HUES48 (cell line): Measurements from ENCODE around the gene EVI2B.
"Not testable (repeated sequence)": the region's sequence is repeated elsewhere in the genome, so short reads cannot be mapped to it uniquely, and the experiment has no call there.

Source experiments
- H3K27ac ChIP-seq: one replicate; pipeline ENCODE4 v1.7.0; 2013; ENCODE audit warnings: low read depth, low read length, inconsistent platforms
- H3K27me3 ChIP-seq: 2 replicates; pipeline ENCODE4 v1.6.1; 2013; ENCODE audit warnings: mild to moderate bottlenecking, low read length; ENCODE audit not compliant: control insufficient read depth, insufficient read depth
- H3K36me3 ChIP-seq: 2 replicates; pipeline ENCODE4 v1.6.1; 2013; ENCODE audit warnings: low read length; ENCODE audit not compliant: control insufficient read depth, insufficient read depth
- H3K4me1 ChIP-seq: 2 replicates; pipeline ENCODE4 v1.6.1; 2013; ENCODE audit warnings: mild to moderate bottlenecking, low read length; ENCODE audit not compliant: control insufficient read depth, insufficient read depth
- H3K4me3 ChIP-seq: 2 replicates; pipeline ENCODE4 v1.5.1; 2013; ENCODE audit warnings: mild to moderate bottlenecking, low read depth, low read length
- H3K9ac ChIP-seq: 2 replicates; pipeline ENCODE4 v1.6.1; 2013; ENCODE audit warnings: mild to moderate bottlenecking, low read depth, low read length, moderate library complexity
- H3K9me3 ChIP-seq: 2 replicates; pipeline ENCODE4 v1.6.1; 2013; ENCODE audit warnings: low read length; ENCODE audit not compliant: control insufficient read depth, insufficient read depth

Gene EVI2B

DNA sequence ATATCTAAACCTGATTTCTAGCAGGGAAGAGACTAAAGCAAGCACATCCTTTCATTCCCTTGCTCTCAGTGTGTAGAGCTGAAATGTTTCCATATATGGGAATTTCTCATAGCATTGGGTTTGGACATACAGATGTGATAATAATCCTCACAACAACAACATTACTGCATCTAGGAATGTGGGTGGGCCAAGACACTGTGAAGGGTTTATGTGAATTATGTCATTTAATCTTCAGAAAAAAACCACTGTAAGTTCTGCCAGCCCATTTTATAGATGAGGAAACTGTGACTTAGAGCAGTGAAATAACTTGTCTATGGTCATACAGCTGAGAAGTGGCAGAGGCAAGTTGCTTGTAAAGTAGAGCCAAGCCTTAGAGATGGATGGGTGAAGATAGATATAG is 22.0 kb downstream of the EVI2B start:
- no peak overlapping the region for H3K4me3 ChIP-seq
- no peak overlapping the region for H3K9ac ChIP-seq
- no peaks in the 10 kb centered on the region for H3K36me3 ChIP-seq
- H3K27me3 ChIP-seq: no peaks in the 10 kb centered on the region
- H3K27ac ChIP-seq: no peak overlapping the region
- H3K4me1 ChIP-seq: peaks cover 8% of the 10 kb centered on the region; the same call in 1 of the 2 replicates
- H3K9me3 ChIP-seq: no peaks in the 10 kb centered on the region

DNA sequence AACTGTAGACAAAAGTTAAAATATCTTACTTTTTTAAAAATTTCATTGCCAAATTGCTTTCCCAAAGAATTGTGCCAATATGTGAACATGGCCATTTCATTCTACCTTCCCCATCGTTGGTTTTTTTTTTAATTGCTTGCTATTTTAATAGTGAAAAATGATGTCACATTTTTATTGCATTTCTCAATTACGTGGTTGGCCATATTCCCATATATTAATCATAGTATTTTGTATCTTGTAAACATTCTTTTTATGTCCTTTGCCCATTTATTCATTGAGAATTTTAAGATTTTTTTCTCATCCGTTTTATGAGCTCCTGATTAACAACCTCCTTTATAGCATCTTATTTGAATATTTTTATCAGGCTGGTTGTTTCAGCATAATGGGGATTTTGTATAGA is 24.1 kb downstream of the EVI2B start:
- no peak overlapping the region for H3K4me3 ChIP-seq
- H3K36me3 ChIP-seq: no peaks in the 10 kb centered on the region
- H3K4me1 ChIP-seq: no peaks in the 10 kb centered on the region
- H3K9me3 ChIP-seq: no peaks in the 10 kb centered on the region
- no peak overlapping the region for H3K9ac ChIP-seq
- H3K27ac ChIP-seq: no peak overlapping the region
- no peaks in the 10 kb centered on the region for H3K27me3 ChIP-seq

DNA sequence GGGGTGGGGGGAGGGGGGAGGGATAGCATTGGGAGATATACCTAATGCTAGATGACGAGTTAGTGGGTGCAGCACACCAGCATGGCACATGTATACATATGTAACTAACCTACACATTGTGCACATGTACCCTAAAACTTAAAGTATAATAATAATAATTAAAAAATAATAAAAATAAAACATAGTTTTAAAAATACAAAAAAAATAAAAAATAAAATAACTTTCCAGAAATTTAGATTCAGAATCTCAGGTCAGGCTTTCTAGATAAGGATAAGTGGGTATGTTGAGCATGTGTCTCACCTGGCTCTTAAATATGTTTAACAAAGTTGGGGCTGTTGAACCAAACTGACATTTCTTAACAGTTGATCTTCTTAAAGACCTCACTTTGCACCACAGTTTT is 25.9 kb downstream of the EVI2B start:
- not testable (repeated sequence) for H3K4me1 ChIP-seq, H3K36me3 ChIP-seq, H3K9me3 ChIP-seq, H3K9ac ChIP-seq, H3K4me3 ChIP-seq, H3K27me3 ChIP-seq, H3K27ac ChIP-seq

DNA sequence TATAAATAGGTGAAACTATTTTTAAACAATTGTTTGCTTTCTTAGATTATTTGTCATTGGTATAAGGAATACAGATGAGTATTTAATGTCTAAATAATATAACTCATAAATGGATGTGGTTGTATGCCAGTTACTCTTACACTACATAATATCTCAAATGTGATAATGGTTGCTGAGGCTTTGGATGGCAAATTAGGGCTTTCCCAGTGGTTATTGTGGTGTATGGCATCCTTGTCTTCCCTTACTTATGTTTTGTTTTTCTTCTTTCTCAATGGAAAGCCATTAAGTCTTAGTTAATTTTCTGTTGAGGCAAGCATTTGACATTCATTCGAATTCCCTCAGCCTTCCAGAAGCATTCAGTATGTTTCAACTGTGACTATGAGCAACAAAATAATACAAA is 27.3 kb downstream of the EVI2B start:
- H3K4me1 ChIP-seq: no peaks in the 10 kb centered on the region
- H3K36me3 ChIP-seq: no peaks in the 10 kb centered on the region
- H3K9me3 ChIP-seq: no peaks in the 10 kb centered on the region
- H3K27me3 ChIP-seq: no peaks in the 10 kb centered on the region
- H3K9ac ChIP-seq: no peak overlapping the region
- H3K4me3 ChIP-seq: no peak overlapping the region
- no peak overlapping the region for H3K27ac ChIP-seq

DNA sequence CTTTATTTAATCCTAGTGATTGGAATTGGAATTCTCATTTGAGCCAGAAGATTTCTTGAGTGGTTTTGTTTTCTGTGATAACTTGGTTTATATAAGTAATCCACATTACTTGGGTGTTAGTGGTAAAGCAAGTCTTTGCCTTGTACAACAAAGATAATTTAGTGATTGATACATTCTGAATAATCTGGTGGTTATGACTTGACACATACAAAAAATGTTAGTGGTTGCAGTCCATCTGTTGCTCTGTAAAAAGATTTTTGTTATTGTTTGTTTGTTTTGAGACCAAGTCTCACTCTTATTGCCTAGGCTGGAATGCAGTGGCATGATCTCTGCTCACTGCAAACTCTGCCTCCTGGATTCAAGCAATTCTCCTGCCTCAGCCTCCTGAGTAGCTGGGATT is 30.0 kb downstream of the EVI2B start:
- no peak overlapping the region for H3K27ac ChIP-seq
- peaks cover 4% of the 10 kb centered on the region; the same call in 1 of the 2 replicates for H3K36me3 ChIP-seq
- H3K9ac ChIP-seq: no peak overlapping the region
- H3K9me3 ChIP-seq: no peaks in the 10 kb centered on the region
- no peak overlapping the region for H3K4me3 ChIP-seq
- H3K27me3 ChIP-seq: no peaks in the 10 kb centered on the region
- peaks cover 11% of the 10 kb centered on the region; the same call in 1 of the 2 replicates for H3K4me1 ChIP-seq

DNA sequence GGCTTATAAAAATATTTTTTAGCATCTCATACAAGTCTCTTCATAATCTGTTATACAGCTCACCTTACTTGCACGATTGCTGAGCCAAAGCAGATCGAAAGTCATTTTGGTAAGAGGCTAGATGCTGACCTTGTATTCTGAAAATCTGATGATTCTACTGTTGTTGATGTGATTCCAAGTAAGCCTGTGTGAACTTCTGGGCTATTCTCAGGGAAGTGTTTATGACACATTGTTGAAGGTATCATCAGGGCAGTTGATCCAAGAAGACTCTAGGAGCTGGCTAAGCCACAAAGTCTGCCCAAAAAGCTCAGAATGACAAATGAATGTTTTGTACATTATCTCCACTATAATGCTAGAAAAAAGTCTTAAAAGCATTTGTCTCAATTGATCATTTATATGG is 32.8 kb downstream of the EVI2B start:
- peaks cover 11% of the 10 kb centered on the region; the same call in 1 of the 2 replicates for H3K4me1 ChIP-seq
- no peak overlapping the region for H3K9ac ChIP-seq
- no peak overlapping the region for H3K4me3 ChIP-seq
- H3K9me3 ChIP-seq: no peaks in the 10 kb centered on the region
- H3K27ac ChIP-seq: no peak overlapping the region
- peaks cover 4% of the 10 kb centered on the region; the same call in 1 of the 2 replicates for H3K36me3 ChIP-seq
- H3K27me3 ChIP-seq: no peaks in the 10 kb centered on the region

DNA sequence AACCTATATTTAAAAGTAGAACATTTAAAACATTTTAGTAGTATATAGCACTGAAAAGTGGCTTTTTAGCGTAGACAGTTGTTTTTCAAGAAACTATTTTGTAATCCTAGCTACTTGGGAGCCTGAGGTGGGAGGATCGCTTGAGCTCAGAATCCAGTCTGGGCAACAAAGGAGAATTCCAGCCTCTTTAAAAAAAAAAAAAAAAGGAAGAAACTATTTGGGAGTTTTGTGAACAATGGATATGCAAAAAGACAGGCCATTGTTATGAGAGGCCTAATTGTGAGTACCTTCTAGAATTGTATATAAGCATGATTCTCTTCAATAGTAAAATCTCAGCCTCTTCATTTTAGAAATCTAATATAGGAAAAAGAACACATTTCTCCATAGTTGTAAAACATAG is 34.5 kb downstream of the EVI2B start:
- no peak overlapping the region for H3K4me3 ChIP-seq
- H3K9me3 ChIP-seq: no peaks in the 10 kb centered on the region
- H3K27me3 ChIP-seq: no peaks in the 10 kb centered on the region
- peak overlapping the region; percentile 60 for H3K27ac ChIP-seq
- H3K9ac ChIP-seq: no peak overlapping the region
- H3K4me1 ChIP-seq: peaks cover 11% of the 10 kb centered on the region; the same call in 1 of the 2 replicates
- H3K36me3 ChIP-seq: peaks cover 4% of the 10 kb centered on the region; the same call in 1 of the 2 replicates

DNA sequence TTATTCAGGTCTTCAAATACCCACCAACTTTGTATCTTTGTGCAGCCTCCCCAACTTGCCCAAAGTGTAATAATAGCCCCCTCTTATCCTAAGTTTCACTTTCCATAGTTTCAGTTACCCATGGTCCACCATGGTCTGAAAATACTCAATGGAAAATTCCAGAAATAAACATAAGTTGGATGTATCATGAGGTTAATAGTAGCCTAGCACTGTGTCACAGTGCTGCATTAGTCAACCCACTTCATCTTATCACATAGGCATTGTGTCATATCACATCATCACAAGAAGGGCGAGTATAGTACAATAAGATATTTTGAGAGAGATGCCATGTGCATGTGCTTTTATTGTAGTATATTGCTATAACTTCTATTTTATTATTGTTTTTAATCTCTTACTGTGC is 38.7 kb downstream of the EVI2B start:
- H3K4me3 ChIP-seq: no peak overlapping the region
- H3K9ac ChIP-seq: no peak overlapping the region
- no peak overlapping the region for H3K27ac ChIP-seq
- H3K9me3 ChIP-seq: no peaks in the 10 kb centered on the region
- H3K4me1 ChIP-seq: peaks cover 11% of the 10 kb centered on the region; the same call in 1 of the 2 replicates
- no peaks in the 10 kb centered on the region for H3K27me3 ChIP-seq
- no peaks in the 10 kb centered on the region; the same call in 1 of the 2 replicates for H3K36me3 ChIP-seq

DNA sequence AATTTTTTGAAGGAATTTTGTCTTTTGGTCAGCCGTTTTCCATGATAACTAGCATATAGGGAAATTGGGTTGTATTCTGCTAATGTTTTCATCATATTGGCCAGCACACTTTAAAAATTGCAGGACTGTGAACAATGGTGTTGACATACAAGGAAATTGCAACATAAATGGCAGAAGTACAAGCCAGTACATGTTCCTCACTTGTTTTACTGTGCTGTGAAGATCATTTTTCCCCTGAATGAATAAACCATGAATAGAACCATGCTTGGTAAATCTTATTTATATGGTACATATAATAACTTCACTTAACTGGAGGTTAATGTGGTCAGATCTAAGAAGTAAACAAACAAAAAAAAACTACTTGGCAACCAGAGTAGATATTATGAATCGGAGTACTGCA is 39.6 kb downstream of the EVI2B start:
- Histone ChIP-seq H3K27ac (no peak overlapping the region), H3K36me3 (no peaks in the 10 kb centered on the region; the same call in 1 of the 2 replicates)

DNA sequence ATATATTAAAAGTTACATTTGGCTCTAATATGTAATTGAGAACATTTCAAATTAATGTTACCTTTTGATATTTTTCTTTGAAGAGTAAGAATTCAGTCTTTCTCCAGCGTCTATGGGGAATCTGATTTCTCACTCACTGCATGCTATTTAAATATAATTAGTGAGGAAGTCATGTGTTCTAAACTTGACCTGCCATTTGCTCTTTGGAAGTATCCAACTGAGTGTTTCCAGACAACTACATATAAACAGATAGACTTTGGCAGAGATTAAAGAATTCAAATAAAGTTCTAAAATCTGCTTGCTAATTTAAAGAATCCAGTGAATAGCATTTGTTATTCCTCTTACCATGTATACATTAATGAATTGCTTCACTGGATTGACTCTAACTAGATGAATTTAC is 40.3 kb downstream of the EVI2B start:
- Histone ChIP-seq H3K4me1 (peaks cover 12% of the 10 kb centered on the region), H3K36me3 (peaks cover 4% of the 10 kb centered on the region; the same call in 1 of the 2 replicates), H3K4me3 (no peak overlapping the region), H3K27me3 (no peaks in the 10 kb centered on the region), H3K9me3 (no peaks in the 10 kb centered on the region), H3K27ac (no peak overlapping the region), H3K9ac (no peak overlapping the region)

More for the DNA sequence above, 39.6 kb downstream of the EVI2B start:
- H3K4me3 ChIP-seq: no peak overlapping the region
- peaks cover 12% of the 10 kb centered on the region for H3K4me1 ChIP-seq
- H3K27me3 ChIP-seq: no peaks in the 10 kb centered on the region
- H3K9me3 ChIP-seq: no peaks in the 10 kb centered on the region
- H3K9ac ChIP-seq: no peak overlapping the region

DNA sequence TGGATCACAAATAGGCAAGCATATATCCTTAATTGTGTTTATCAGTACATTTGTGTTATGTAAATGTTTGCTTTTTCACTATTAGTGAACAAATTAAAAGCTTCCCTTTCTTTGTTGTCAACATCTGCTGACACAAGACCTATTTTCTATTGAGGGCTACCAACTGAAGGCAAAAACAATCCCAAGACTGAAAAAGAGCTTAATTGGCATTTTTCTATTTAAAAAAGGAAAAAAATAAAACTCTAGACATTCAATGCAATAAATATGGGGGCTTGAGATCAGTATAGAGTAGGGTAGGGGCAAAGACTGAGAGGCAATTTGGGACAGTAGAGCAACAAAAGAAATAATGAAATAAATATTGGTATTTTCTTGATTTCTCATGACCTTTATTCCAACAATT is 41.1 kb downstream of the EVI2B start:
- Histone ChIP-seq H3K27me3 (no peaks in the 10 kb centered on the region), H3K27ac (no peak overlapping the region), H3K4me1 (peaks cover 12% of the 10 kb centered on the region), H3K9ac (no peak overlapping the region), H3K4me3 (no peak overlapping the region), H3K9me3 (no peaks in the 10 kb centered on the region), H3K36me3 (peaks cover 4% of the 10 kb centered on the region; the same call in 1 of the 2 replicates)

DNA sequence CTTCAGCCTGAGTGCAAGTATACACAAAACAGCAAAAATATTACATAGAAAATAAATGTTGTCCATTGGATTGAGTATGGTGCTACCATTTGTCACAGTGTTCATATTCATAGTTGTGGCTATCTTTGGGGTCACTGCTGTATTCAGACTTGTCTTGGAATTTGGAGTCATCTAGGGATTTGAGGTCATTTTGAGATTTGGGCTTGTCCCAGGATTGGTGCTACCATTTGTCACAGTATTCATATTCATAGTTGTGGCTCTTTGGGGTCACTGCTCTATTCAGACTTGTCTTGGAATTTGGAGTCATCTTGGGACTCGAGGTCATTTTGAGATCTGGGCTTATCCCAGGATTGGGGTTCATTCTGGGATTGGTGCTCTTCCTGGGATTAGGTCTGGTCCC is 41.6 kb downstream of the EVI2B start:
- Histone ChIP-seq H3K27me3 (no peaks in the 10 kb centered on the region), H3K9me3 (no peaks in the 10 kb centered on the region), H3K9ac (no peak overlapping the region), H3K4me3 (no peak overlapping the region), H3K27ac (no peak overlapping the region), H3K36me3 (peaks cover 8% of the 10 kb centered on the region; the same call in 1 of the 2 replicates), H3K4me1 (peaks cover 12% of the 10 kb centered on the region)
